GM19351 (cell line): Measurements from ENCODE around the gene FOXJ3.

Experiments used
- ATAC-seq: cut with Tn5 transposase; IDR thresholded peaks from one replicate; pipeline ENCODE4 v1.9.1; 2021; ENCODE audit warnings: mild to moderate bottlenecking, moderate library complexity; ENCODE audit not compliant: unreplicated experiment

FOXJ3 gene

GRCh38 chr1:42311897-42312296 lies 23.1 kb downstream of the FOXJ3 start:
- no peak for ATAC-seq

DNA sequence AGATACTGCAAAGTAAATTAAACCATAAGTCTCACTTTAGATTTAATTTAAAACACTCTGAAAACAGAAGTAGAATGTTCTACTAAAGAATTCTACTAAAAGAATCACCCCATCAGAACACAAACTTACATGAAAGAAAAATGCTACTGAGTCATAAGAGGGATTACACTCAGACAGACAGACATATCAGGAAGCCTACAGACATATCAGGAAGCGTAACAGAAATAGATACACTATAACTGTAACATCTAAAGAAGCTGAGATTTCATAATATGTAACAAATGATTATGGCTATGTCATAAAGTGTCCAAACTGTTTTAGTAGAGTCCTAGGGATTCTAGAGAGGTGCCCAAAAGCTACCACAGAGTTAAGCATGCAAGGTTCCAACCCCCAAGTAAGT lies 23.9 kb downstream of the FOXJ3 start:
- no peak for ATAC-seq

GRCh38 chr1:42306977-42307376 lies 28.1 kb downstream of the FOXJ3 start:
- ATAC-seq, result no peak

GRCh38 chr1:42305639-42306038 lies 29.4 kb downstream of the FOXJ3 start:
- no peak for ATAC-seq

DNA sequence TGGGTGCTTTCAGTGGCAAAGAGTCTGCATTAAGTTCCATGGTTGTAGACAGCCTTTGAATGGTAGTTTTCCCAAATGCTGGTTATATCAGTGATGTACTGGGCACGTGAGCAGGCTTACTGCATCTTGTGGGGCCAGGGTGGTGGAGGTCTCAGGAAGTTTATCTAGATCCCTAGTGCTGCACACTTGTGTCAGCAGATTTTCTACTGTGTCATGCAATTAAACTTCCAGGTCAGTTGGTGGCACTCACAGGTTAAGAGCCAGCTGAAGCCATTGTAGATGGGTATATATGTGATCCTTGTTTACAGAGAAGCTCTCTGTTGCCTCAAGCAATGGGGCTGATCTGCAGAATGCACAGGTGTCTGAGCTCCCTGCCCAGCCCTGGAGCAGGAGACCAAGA lies 33.0 kb downstream of the FOXJ3 start:
- no peak for ATAC-seq

DNA sequence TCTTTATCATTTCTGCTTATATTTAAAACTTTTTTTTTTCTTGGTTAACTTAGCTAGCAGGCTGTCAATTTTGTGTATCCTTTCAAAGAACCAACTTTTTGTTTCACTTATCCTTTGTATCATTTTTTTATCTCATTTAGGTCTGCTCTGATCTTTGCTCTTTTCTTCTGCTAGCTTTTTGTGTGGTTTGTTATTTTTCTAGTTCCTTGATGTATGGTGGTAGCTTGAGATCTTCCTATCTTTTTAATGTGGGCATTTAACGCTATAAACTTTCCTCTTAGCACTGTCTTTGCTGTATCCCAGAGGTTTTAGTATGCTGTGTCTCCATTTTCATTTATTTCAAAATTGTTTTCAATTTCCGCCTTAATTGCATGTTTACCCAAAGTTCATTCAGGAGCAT lies 36.5 kb downstream of the FOXJ3 start:
- ATAC-seq, result no peak

DNA sequence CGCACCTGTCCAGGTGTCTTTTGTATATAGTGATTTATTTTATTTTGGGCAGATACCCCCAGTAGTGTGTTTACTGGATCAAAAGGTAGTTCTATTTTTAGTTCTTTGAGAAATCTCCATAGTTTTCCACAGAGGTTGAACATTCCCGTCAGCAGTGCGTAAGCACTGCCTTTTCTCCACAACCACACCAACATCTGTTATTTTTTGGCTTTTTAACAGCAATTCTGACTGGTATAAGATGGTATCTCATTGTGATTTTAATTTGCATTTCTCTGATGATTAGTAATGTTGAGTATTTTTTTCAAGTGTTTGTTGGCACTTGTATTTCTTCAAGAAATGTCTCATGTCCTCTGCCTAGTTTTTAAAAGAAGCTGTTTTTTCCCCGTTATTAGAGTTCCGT lies 39.2 kb downstream of the FOXJ3 start:
- no peak for ATAC-seq

- no peak for ATAC-seq
Observed at GRCh38 chr1:42290130-42290529, 44.9 kb downstream of the FOXJ3 start.

- ATAC-seq, result no peak
Observed at GRCh38 chr1:42288311-42288985, 46.6 kb downstream of the FOXJ3 start.

- no peak for ATAC-seq
Observed at GRCh38 chr1:42282867-42283583, 52.0 kb downstream of the FOXJ3 start.

DNA sequence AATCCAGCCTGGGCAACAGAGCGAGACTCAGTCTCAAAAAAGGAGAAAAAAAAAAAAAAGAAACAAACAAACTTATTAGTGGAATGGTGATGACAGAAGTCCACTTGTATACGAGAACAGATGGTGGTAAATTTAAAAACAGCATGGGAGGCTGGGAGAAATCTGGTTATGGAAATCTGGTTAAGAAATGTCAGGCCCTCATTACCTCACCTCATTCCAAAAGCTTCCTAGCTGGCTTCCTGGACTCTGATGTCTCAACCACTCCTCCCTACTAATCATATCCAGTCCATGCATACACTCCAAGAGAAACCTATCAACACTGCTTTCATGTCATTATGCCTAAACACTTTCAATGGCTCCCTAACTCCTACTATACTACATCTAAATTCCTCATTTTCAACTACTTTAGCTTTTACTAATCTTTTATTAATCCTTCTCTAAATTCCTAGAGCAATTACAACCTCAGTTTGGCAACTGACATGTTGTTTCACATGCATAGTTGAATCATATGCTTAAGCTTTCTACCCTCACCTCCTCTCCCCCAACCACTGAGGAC lies 52.9 kb downstream of the FOXJ3 start:
- no peak for ATAC-seq

DNA sequence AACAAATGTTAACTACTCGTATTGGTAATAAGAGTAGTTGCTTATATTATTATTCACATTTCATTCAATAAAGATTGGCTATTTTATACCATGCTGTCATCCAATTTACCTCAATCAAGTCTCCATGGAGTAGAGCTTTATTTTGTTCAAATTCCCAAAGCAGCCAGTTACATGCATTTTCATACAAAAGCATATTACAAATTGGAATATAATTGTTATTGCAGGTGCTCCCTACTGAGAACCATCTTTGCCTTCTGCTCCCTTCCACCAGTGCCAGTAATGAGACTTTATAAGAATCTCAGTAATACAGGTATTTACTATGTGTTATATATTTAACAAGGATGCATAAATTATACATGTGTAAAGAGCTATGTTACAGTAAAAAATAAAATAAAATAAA lies 54.2 kb downstream of the FOXJ3 start:
- no peak for ATAC-seq

DNA sequence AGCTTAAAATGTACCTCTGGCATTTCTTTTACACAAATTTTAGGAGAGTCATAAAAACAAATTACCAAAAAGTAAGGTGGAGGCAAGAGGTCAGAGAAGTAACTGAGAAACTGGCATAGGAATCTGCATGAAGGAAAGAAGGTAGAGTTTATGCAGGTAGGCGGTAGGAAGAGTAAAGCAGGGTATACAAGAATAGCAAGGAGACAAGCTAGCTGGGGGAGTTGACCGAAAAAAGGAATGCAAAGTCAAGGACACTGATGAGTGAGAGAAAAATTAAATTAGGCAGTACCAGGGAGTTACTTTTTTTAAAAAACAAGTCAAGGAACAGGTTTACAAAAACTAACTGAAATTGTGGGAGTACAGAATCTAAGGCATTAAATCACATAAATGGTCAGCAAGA lies 56.0 kb downstream of the FOXJ3 start:
- no peak for ATAC-seq

- ATAC-seq, result no peak
Observed at GRCh38 chr1:42272920-42273319, 62.1 kb downstream of the FOXJ3 start.

- ATAC-seq, result no peak
Observed at GRCh38 chr1:42267904-42268303, 67.1 kb downstream of the FOXJ3 start.

DNA sequence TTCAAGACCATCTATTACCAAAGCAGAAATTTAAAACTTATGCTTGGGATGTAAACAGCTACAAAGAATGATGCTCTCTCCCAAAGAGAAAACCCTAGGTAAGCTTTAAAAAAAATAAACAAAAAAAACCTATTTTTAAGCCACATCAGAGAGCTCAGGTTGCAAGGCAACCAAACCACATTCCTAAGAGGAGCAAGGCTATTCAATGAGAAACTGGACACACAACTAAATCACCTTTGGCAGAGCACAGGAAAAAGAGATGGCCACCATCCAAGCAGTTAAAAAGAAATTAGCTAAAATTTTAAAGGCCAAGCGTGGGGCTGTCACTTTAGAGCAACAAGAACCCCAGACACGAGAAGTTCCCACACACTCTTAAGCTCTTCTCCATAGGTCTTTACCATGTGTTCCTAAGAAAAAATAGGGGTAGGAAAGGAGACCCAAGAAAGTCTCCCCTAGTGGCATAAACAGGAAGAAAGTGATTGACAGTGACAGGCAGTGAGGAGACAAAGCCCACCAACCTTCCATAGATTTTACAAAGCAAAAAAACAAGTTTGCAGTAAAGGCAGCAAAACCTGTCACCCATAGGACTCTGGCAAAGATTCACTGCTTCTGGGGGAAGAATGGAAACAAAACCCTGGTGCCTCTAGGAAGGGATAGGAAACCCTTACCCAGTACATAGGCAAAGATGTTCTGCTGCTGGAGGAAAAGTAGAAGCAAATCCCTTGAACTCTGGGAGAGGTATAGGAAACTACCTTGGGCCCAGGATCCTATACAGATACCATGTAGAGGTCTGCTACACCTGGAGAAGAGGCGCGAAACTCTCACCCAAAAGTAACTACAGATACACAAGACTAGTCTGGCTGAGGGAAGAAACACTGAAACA lies 68.5 kb downstream of the FOXJ3 start:
- no peak for ATAC-seq

DNA sequence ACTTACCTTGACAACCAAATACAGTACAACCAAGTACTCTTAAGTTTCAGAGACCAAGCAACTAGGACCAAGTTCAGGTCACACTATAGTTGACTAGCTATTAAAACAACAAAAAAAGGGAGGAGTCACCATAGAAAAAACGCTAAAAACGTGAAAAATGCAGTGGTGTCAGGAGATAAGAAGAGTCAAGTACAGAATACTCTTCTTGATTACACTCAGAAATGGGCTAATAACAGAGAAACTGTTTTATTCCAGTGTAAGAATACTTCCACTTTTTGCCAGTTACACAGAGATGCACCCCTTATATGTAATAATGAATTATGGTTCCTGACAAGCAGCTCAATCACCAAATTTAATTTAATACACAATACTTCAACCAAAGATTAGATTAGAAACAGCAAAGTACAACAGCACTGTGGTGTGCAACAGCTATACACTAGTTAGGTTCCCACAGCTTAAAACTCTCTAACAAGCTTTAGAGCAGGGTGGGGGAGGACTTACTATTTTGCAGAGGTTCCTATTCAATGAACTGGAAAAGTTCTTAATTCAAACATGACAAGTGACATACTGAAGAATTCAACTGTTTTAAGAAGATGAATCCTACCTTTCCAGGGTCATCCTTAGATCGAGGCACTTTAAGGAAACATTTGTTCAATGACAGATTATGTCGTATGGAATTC lies 70.4 kb downstream of the FOXJ3 start:
- ATAC-seq, result no peak

DNA sequence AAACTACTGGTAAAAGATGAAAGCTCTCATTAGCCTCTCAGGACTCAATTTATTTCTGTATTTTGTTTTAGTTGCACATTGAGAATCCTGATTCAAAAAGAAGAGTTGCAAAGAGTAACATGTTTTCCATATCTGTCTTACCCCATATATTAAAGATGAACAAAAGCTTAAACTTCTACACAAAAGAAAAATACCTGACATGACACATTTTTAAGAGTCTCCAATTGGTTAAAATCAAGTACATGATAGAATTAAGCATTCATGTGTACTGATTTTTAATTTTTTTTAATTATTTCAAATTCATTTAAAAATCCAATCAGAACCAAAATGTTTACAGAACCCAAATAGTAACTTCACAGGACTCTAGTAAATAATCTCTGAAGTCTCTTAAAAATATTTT lies 72.0 kb downstream of the FOXJ3 start:
- ATAC-seq, result no peak

DNA sequence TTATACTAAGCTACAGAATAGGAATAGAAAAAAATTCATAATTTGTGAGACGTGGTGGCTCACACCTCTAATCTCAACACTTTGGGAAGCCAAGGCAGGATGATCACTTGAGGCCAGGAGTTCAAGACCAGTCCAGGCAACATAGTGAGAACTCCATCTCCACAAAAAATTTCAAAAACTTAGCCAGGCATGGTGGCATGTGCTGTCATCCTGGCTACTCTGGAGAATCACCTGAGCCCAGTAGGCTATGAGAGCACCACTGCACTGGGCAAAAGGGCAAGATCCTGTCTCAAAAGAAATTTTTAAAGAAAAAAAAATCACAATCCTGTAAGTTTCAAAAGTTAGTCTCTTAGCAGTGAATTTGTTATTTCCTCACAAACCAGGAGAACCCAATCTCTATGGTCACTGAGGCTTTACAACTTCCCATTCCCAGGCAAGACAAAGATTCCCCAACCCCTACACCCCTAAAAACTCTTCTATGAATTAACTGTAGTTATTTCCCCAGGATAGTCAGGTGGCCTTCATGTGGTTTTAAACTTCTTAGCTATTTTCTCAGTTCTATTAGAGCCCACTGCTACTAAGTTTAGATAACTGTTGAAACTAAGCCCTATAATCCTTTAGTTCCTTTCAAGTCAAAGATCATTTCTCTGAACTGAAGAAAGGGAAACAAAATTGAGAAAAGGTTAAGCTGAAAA lies 74.5 kb downstream of the FOXJ3 start:
- no peak for ATAC-seq

- ATAC-seq, result no peak
Observed at GRCh38 chr1:42259739-42260064, 75.3 kb downstream of the FOXJ3 start.
